Measurements from ENCODE around the gene TAS2R5.
"Not testable (repeated sequence)": the region's sequence is repeated elsewhere in the genome, so short reads cannot be mapped to it uniquely, and the experiment has no call there.

TAS2R5 gene, protein sequence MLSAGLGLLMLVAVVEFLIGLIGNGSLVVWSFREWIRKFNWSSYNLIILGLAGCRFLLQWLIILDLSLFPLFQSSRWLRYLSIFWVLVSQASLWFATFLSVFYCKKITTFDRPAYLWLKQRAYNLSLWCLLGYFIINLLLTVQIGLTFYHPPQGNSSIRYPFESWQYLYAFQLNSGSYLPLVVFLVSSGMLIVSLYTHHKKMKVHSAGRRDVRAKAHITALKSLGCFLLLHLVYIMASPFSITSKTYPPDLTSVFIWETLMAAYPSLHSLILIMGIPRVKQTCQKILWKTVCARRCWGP

DNA sequence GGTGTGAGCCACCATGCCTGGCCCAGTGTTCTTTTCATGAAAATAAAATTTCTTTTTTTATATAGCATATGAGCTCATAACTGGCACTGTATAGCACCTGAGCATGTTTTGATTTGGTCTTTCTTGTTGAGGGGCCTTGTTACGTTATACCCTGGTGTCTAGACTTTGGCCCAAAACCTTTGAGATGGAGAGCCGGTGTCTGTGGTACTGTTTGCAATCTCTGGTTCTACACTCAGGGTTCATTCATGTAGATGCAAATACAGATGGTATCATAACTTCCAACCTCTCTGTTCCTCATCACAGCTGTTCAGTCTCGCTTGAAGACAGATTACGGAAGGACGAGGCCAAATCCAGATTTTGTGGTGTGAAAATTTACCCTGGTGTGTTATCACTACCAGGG is at the start of gene TAS2R5:
TAS2R5 (plus strand) TSS at position 301 of the 400 bp plus-strand sequence. CDS start 145 bp downstream, outside the sequence.
- DNase-seq = no peak

DNA sequence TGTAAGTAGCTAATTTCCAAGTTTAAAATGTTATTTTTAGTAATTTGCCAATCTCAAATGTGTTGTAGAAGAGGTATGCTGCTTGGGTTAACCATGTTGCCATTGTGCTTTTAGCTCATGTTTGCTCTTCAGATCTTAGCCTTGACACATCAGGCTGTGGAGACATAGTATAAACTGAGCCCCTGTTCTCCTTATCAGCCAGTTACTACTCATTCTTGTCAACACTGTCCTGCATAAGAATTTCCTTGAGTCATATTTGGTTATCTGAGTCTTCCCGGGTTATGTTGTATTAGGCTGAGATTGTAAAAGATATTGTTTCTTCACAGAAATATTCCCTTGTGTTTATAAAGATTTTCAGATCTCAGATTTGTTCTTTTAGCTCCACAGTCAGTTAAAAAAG is 47.8 kb upstream of the TAS2R5 start:
- no peak for DNase-seq

DNA sequence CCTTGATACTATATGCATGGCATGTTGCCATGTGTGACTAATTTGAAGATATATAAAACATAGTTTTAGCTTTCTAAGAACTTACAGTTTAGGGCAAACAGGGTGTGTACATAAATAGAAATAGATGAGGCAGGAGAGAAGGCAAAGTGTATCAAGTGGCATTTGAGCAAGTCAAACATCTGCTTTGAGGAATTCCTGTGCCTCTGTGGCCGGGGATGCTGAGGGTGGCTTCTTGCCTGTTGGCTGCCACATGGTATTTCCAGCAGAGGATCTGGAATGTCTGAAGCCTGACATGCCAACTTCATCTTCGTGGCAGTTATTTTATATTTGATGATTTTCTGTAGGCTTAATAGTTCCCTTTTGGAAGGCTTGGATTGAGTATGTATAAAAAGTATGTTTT is 45.9 kb upstream of the TAS2R5 start:
- no peak for DNase-seq

DNA sequence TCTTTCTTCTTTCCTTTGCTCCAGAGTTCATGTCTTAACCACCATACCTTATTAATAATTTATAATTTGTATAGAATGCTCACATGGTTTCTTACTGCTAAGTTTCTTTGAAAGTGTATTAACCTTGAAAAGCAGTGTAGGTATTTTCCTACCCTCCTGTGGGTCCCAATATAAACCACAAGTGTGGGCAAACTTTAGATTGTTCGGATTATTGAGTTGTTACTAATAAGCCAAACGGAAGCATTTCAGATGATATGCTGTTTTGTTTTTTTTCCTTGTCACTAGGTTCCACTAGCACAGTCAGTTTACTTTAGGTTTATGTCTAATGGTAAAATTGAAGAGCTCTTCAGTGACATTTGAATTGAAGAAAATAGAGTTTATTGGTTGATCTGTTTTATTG is 41.6 kb upstream of the TAS2R5 start:
- DNase-seq = no peak

DNA sequence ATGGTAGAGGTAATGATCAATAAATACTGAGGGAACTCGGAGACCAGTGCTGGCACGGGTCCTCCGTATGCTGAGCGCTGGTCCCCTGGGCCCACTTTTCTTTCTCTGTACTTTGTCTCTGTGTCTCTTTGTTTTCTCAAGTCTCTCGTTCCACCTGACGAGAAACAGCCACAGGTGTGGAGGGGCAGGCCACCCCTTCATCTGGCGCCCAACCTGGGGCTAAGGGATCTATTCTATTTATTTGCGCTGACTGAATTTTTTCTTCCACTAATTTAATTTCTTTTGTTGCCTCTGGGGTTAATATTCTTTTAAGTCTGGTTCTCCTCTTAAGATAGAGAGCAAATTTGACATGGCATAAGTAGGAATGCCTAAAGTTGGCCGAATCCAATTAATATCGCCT is 38.1 kb upstream of the TAS2R5 start:
- not testable (repeated sequence) for DNase-seq

DNA sequence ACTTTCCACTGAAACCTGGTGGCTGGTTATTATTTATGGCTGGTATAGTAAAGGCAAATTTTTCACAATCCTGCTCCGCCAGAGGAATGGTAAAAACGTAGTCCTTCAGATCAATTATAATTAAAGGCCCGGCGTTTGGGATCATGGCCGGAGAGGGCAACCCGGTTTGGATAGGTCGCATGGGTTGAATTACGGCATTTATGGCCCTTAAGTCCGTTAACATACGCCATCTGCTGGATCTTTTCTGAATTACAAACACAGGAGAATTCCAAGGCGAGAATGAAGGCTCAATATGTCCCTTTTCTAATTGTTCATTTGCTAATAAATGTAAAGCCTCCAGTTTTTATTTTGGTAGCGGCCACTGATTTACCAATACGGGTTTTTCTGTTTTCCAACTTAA is 37.4 kb upstream of the TAS2R5 start:
- no peak for DNase-seq

DNA sequence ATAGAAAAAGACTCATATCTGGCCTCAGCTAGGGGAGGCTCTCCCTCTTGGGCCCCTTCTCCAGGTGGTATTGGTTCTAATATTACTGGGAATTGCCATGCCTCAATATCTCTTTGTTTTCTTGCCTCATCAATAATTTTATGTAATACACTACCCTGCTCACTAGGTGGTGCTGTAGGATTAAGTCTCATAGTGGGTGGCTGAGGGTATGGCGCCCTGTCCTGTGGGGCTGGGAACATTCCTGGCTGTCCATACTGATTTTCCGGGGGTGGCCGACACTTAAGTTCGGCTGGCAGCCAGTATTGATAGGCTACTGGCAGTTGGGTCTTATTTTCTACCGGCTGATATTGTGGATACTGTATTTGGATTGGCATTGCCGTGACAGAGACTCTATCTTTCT is 35.1 kb upstream of the TAS2R5 start:
- DNase-seq = no peak

DNA sequence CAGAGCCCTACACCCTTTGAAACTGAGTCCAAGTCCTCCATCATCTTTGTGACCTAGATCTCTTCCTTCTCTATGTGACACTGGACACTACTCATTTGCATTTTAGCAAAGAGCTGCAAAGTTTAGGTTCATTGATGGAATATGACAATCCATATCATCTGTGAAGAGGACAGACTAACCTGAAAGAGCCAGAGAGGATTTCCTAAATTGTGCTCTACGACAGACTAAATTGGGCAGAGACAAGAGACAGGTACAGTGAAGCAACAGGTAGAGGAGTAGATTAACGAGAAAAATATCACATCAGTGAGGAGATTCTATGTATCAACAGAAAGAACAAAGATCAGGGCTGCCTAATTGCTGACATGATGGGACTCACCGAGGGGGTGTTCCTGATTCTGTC is 26.2 kb upstream of the TAS2R5 start, which contains the start of gene TAS2R3:
TAS2R3 (plus strand) TSS at position 301 of the 400 bp plus-strand sequence; CDS start at position 363, 62 bp downstream.
- no peak for DNase-seq

DNA sequence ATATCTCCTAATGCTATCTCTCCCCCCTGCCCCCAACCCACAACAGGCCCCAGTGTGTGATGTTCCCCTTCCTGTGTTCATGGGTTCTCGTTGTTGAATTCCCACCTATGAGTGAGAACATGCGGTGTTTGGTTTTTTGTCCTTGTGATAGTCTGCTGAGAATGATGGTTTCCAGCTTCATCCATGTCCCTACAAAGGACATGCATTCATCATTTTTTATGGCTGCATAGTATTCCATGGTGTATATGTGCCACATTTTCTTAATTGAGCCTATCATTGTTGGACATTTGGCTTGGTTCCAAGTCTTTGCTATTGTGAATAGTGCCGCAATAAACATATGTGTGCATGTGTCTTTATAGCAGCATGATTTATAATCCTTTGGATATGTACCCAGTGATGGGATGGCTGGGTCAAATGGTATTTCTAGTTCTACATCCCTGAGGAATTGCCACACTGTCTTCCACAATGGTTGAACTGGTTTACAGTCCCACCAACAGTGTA is 19.9 kb upstream of the TAS2R5 start:
- DNase-seq = not testable (repeated sequence)

DNA sequence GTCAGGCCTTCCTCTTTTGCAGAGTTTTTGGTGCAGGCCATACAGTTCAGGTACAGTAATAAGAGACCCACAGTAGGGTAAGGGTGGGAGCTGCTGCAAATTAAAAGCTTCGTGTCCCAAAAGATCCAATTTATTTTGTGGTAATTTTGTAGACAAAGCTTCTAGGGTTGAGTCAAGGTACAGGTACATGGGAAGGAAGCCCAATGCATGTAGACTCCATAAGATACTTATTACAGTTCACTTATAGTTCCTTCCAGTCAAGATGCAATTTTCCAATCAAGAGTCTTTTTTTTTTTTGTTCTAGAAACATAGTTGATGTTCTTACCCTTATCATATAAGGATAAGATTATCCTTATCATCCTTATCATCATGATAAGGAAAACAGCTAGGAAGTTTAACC is 13.6 kb upstream of the TAS2R5 start, which contains the start of gene TAS2R4:
TAS2R4 (plus strand) TSS at position 301 of the 400 bp plus-strand sequence. CDS start 1,815 bp downstream, outside the sequence.
- DNase-seq = no peak

DNA sequence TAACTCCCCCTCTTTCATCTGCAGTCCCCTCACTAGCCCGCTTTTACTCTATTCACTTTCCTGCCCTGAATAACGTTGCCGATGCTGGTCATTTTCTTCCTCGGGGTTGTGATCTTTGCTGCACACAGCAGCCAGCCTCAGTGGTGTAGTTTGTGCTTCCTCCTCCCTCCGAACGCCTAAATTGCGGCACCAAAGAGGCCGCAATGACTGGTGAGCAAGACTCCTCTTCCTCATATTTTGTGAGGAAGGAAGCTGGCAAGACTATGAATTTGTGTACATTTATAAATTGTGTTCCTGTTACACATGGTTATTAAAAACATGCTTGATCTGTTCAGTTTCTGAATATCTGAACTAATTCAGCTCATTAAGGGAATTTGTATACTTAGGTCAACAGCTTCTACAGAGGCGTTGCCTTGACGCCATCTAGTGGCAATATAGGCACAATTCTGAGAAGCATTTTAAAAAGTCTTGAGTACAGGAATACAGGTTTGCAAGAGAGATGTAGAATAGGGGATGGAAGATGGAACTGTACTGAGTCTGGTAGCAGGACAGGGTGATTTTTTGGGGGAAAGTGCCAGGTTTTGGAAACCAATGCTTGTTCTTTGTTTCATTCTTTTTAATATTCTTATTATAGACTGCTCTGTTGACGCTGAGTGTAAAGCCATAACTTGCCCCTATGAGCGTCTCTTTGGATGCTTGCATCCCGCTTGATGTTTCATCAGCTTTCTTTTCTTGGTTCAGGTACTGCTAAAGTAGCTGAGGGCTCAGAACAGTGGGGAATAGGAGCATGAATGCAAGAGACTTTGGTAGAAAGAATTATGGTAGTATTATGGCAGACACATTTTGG is 4.1 kb upstream of the TAS2R5 start:
- peak; percentile 5 for DNase-seq

DNA sequence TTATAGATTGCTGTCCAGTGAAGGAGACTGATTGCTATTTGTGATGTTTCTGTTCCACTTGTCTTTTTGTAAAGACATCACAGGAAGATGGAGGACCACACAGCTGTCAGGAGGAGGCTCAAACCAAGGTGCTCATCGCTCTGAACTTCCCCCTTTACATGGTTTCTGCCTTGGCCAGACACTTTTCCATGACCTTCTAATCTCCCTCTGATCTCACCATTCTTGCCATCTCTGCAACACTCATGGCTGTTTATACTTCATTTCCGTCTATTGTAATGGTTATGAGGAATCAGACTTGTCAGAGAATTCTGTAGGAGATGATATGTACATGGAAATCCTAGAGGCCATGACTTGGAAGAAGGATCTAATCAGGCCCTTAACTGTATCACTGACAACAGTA is 1.7 kb upstream of the TAS2R5 start:
- DNase-seq = no peak

DNA sequence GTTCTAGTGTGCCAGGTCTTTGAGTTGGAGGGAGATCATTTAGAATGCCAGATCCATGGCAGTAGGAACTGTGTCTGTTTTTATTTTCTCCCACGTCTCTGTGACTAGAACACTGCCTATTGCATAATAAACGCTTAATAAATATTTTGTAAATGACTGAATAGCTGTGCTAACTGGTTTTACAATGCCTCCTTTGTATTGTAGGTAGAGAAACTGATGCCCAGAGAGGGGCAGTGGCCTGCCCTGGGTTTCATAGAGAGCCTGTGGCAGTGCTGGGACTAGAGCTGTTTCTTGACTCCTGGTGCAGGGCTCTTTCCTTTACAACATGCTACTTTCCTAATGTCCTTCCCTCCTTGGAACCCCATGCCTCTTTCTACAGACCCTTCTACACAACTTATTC is 2.5 kb downstream of the TAS2R5 start:
- no peak for DNase-seq

DNA sequence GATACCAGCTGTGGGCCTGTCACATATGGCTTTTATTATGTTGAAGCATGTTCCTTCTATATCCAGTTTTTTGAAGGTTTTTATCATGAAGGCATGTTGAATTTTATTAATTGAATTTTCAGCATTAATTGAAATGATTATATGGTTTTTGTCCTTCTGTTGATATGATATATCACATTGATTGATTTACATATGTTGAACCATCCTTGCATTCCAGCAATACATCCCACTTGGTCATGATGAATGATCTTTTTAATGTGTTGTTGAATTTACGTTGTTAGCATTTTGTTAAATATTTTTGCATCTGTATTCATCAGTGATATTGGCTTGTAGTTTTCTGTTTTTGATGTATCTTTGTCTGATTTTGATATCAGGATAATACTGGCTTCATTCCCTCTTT is 30.1 kb downstream of the TAS2R5 start:
- DNase-seq = no peak

DNA sequence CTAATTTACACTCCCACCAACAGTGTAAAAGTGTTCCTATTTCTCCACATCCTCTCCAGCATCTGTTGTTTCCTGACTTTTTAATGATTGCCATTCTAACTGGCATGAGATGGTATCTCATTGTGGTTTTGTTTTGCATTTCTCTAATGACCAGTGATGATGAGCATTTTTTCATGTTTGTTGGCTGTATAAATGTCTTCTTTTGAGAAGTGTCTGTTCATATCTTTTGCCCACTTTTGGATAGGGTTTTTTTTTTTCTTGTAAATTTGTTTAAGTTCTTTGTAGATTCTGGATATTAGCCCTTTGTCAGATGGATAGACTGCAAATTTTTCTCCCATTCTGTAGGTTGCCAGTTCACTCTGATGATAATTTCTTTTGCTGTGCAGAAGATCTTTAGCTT is 32.4 kb downstream of the TAS2R5 start:
- not testable (repeated sequence) for DNase-seq

DNA sequence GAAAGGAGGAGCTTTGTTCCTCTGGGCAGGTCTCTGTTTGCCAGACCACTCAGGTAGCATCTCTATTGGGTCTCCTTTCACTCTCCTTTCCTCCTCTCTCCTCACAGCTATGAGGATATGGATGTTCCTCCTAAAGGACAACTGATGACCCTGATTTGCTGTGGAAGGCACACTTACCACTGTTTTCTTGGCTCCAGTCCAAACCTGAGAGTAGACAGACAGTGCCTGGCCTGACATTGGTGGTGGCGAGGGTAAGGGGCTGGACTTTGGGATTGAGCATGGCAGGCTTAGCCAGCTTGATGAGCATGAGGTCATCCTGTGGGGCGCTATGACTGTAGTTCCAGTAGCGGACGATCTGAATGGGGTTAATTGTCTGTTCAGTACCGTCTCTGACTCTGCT is 47.7 kb downstream of the TAS2R5 start:
- no peak for DNase-seq

DNA sequence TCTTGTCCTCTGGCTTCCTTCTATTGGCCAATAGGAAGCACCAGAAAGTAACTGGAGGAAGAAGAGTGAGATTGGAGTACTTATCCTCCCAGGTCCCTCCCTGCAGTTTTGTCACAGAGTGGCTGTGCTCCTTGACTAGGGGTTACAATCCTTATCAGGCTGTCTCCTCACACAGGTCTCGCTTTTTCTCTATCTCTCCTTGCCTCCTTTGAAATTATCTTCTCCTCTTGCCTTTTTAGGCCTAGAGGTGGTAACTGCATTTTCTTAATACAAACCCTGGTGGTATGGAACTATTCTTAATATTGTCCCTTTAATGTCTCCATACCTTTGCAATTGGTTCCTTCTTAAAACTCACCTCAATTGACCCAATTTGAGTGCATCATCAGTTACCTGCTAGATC is 48.6 kb downstream of the TAS2R5 start:
- DNase-seq = no peak

DNA sequence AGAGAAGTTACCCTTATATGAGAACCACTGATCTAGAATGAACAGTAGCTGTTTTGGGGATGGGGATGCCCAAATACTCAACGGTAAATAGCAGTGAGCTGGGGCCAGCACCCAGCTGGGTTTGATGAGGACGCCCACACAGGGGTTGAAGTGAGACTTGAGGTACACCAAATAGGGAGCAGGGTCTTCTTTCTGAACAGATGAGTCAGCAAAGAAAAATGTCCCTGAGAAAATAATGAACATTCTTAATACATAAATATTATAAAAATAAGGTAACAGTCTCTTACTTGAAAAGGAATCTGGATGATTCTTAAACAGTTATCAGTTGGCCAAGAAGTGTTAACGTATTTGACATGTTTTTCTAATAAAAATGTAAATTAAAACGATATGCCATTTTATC is 49.2 kb downstream of the TAS2R5 start:
- DNase-seq = no peak

DNA sequence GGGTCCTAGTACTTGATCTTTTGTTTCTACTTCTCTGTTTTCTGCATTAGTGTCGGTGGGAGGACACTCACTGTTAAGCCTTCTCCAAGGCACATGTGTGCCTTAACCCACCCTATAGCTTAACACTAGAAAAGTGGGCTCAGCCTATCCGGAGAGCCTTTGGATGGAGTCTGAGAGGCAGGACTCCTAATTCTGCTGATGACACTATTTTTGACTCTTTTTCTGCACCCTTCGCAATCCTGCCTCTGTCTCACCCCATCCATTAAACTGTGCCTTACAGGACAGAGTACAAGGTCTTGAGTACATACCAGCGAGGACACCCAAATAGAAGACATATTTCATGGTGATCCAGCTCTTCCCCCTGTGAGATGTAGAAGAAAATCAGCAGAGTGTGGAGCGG is 50.7 kb downstream of the TAS2R5 start:
- no peak for DNase-seq

Data from activated naive CD4-positive, alpha-beta T cell treated with Interleukin-2 at 50 U/mL for 16 hours (primary cell).